HUES6 (cell line): ENCODE results near the gene MAP3K5.
"Not testable (repeated sequence)": the region's sequence is repeated elsewhere in the genome, so short reads cannot be mapped to it uniquely, and the experiment has no call there.

Source experiments
- H3K27ac ChIP-seq: 2 replicates; pipeline ENCODE4 v1.7.0; 2013; ENCODE audit warnings: low read depth, mild to moderate bottlenecking, low read length, inconsistent platforms
- H3K27me3 ChIP-seq: 2 replicates; pipeline ENCODE4 v1.6.1; 2013; ENCODE audit warnings: low read length; ENCODE audit not compliant: control insufficient read depth, insufficient read depth
- H3K36me3 ChIP-seq: 2 replicates; pipeline ENCODE4 v1.6.1; 2013; ENCODE audit warnings: low read length; ENCODE audit not compliant: control insufficient read depth, insufficient read depth
- H3K4me1 ChIP-seq: 2 replicates; pipeline ENCODE4 v1.6.1; 2013; ENCODE audit warnings: low read length; ENCODE audit not compliant: control insufficient read depth, insufficient read depth
- H3K4me3 ChIP-seq: 2 replicates; pipeline ENCODE4 v1.5.1; 2013; ENCODE audit warnings: low read depth, low read length
- H3K9ac ChIP-seq: one replicate; pipeline ENCODE4 v1.6.1; 2013; ENCODE audit warnings: mild to moderate bottlenecking, low read length
- H3K9me3 ChIP-seq: 2 replicates; pipeline ENCODE4 v1.6.1; 2013; ENCODE audit warnings: low read depth, low read length; ENCODE audit not compliant: control insufficient read depth, insufficient read depth

Gene MAP3K5

DNA sequence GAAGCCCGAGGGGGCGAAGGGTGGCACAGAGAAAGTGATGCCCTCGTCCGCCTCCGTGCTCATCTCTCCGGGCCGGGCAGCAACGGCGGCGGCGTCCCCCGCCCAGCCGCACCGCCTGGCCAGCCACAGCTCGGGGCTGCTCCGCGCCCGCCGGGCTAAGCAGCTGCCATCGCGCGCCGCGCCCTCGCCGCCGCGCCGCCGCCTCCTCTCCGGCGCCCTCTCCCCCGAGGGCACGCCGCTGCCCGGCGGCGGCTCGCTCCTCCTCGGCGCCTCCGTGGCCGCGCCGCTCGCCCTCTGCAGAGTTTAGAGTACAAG, 225 bp downstream of the MAP3K5 start:
- H3K36me3 ChIP-seq = no peaks in the 10 kb centered on the region
- no peak overlapping the region for H3K9ac ChIP-seq
- peak overlapping the region; percentile 83 for H3K4me3 ChIP-seq
- no peaks in the 10 kb centered on the region for H3K9me3 ChIP-seq
- H3K27ac ChIP-seq = no peak overlapping the region
- H3K4me1 ChIP-seq = 0 out of 2 replicates have a peak, but pooled peaks cover 7% of the 10 kb centered on the region
- H3K27me3 ChIP-seq = peaks cover 49% of the 10 kb centered on the region

DNA sequence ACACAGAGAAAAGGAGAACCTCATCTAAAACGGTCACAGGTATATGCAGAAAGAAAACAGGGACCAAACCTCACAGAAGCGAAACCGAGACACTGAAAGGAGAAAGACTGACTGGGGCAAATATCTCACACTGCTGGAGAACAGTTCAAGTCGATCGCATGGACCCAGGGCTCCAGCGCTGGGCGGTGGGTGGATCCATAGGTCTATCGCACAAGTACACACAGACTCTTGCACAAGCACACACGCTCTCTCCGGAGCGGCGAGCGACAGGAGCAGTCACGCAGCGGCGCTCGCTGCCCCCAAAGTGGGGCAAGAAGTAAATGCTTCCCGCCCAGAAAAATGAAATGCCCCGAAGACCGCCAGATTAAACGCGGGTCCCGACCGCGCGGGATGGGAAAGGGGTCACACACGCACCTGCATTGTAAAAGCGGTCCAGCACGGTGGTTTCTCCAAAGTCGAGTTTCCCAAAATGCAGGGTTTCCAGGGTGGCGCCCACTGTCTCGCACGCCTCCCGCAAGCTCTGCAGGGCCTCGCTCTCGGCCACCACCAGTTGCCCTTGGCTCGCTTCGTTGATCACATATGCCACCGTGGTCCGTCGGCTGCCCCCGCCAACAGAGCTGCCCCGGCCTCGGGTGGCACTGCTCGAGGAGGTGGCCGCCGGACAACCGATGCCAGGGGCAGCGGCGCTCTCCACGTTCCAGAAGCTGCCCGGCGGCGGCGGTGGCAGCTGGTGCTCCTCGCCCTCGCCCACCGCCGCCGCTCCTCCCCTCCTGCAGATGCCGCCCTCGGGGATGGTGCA, 782 bp downstream of the MAP3K5 start:
- Histone ChIP-seq H3K4me1 (0 out of 2 replicates have a peak, but pooled peaks cover 7% of the 10 kb centered on the region), H3K27ac (no peak overlapping the region), H3K9ac (no peak overlapping the region), H3K4me3 (peak overlapping the region; percentile 83), H3K9me3 (no peaks in the 10 kb centered on the region), H3K36me3 (no peaks in the 10 kb centered on the region), H3K27me3 (peaks cover 49% of the 10 kb centered on the region)

DNA sequence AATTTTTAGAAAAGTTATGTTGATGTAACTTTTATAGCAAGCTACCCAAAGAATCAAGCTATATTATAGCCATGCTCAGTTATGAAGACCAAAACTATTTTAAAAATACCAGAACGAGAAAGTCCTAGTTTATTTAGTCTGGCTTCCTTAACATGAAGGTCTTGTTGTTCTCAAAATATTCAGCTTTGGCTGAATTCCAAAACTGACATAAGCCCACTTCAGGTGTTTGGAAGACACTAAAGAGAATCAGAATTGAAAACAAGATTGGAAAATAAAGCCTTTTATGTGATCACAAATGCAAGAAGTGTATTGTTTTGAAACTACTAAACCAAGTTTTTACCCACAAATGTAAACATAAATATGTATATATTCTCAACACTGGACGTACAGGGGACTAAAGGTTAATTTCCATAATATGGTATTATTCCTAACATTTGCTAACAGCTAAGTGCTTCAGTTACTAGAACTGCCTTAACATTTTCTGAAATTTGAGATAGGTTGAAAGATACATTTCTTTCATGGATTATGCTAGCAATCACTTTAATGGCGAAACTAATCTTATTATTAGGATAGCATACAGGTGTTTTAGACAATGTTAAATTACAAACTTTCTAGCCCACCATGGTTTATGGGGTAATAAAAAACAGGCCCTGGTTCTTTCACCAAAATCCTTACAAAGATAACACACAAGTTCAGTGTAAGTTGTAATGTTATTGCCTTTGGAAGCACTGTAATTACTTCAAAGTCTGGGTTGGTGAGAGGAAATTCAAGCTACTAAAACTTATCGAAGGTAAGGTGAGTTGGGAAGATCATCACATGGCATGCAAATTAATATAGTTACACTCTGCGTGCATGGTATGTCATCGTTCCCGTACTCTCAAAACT, 1.6 kb downstream of the MAP3K5 start:
- Histone ChIP-seq H3K9me3 (no peaks in the 10 kb centered on the region), H3K36me3 (no peaks in the 10 kb centered on the region), H3K4me1 (0 out of 2 replicates have a peak, but pooled peaks cover 7% of the 10 kb centered on the region), H3K27me3 (peaks cover 49% of the 10 kb centered on the region), H3K9ac (no peak overlapping the region), H3K4me3 (peak overlapping the region; percentile 83), H3K27ac (no peak overlapping the region)

DNA sequence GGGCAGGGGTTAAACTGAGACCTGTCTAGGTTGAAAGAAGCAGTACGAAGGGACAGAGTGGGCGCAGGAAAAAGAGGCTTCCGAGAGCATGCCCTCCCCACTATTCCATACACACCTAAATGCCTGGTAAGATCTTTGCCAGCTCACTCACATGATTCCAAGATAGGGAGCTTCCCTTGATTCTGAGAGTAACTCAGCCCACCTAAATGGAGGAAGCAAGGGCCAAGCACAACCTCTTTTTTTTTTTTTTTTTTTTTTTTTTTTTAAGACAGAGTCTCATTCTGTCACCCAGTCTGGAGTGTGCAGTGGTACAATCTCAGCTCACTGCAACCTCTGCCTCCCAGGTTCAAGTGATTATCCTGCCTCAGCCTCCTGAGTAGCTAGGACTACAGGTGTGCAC, 2.8 kb downstream of the MAP3K5 start:
- H3K27ac ChIP-seq, H3K36me3 ChIP-seq, H3K4me3 ChIP-seq, H3K4me1 ChIP-seq, H3K9ac ChIP-seq, H3K9me3 ChIP-seq: not testable (repeated sequence)
- peaks cover 49% of the 10 kb centered on the region for H3K27me3 ChIP-seq

DNA sequence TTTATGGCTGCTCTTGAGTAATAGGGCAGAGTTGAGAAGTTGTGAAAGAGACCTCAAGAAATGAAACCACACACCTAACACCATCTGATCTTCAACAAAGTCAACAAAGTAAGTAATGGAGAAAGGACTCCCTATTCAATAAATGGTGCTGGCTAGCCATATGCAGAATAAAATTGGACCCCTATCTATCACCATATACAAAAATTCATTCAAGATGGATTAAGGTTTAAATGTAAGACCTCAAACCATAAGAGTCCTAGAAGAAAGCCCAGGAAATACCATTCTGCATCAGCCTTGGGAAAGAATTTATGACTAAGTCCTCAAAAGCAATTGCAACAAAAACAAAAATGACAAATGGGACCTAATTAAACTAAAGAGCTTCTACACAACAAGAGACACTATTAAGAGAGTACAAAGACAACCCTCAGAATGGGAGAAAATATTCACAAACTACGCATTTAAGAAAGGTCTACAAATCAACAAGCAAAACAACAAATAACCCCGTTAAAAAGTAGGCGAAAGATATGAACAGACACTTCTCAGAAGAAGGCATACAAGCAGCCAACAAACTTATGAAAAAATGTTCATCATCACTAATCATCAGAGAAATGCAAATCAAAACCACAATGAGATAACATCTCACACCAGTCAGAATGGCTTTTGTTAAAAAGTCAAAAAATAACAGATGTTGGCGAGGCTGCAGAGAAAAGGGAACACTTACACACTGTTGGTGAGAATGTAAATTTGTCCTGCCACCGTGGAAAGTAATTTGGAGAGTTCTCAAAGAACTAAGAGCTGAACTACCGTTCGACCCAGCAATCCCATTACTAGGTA, 4.0 kb downstream of the MAP3K5 start:
- Histone ChIP-seq H3K27me3 (peaks cover 42% of the 10 kb centered on the region), H3K27ac (no peak overlapping the region), H3K4me3 (no peak overlapping the region), H3K9me3 (no peaks in the 10 kb centered on the region), H3K36me3 (no peaks in the 10 kb centered on the region), H3K9ac (no peak overlapping the region), H3K4me1 (0 out of 2 replicates have a peak, but pooled peaks cover 5% of the 10 kb centered on the region)

DNA sequence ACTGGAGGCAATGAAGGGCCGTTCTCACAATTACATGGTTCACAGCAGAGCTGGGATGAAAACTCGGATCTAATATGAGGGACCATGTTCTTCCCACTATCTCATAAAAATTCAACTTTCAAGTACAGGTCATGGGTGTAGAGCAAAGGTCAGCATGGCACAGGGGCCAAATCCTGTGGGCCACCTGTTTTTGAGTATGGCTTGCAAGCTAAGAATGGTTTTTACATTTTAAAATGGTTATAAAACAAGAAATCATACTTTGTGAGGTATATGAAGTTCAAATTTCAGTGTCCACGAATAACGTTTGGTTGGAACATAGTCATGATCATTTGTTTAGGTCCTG, 4.6 kb downstream of the MAP3K5 start:
- H3K27ac ChIP-seq = no peak overlapping the region
- H3K4me3 ChIP-seq = no peak overlapping the region
- 0 out of 2 replicates have a peak, but pooled peaks cover 2% of the 10 kb centered on the region for H3K4me1 ChIP-seq

DNA sequence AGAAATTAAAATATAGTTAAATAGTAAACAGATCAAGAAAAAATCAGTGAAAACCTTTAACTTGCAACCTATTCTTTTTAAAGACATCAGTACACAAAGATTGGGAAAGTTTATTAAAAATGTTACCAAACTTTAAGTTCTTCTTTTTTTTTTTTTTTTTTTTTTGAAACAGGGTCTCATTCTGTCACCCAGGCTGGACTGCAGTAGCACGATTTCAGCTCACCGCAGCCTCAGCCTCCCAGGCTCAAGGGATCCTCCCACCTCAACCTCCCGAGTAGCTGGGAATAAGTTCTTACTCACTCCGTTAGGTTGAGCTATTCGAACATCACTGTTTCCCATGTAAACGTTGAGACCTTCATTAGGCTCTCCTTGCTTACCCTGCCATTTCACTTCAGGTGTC, 5.6 kb downstream of the MAP3K5 start:
- no peak overlapping the region for H3K9ac ChIP-seq
- H3K36me3 ChIP-seq = no peaks in the 10 kb centered on the region
- H3K4me3 ChIP-seq = no peak overlapping the region
- H3K27ac ChIP-seq = no peak overlapping the region
- no peaks in the 10 kb centered on the region for H3K9me3 ChIP-seq
- 0 out of 2 replicates have a peak, but pooled peaks cover 2% of the 10 kb centered on the region for H3K4me1 ChIP-seq
- H3K27me3 ChIP-seq = peaks cover 26% of the 10 kb centered on the region

More for the DNA sequence above, 4.6 kb downstream of the MAP3K5 start:
- Histone ChIP-seq H3K9ac (no peak overlapping the region), H3K27me3 (peaks cover 36% of the 10 kb centered on the region), H3K9me3 (no peaks in the 10 kb centered on the region), H3K36me3 (no peaks in the 10 kb centered on the region)

DNA sequence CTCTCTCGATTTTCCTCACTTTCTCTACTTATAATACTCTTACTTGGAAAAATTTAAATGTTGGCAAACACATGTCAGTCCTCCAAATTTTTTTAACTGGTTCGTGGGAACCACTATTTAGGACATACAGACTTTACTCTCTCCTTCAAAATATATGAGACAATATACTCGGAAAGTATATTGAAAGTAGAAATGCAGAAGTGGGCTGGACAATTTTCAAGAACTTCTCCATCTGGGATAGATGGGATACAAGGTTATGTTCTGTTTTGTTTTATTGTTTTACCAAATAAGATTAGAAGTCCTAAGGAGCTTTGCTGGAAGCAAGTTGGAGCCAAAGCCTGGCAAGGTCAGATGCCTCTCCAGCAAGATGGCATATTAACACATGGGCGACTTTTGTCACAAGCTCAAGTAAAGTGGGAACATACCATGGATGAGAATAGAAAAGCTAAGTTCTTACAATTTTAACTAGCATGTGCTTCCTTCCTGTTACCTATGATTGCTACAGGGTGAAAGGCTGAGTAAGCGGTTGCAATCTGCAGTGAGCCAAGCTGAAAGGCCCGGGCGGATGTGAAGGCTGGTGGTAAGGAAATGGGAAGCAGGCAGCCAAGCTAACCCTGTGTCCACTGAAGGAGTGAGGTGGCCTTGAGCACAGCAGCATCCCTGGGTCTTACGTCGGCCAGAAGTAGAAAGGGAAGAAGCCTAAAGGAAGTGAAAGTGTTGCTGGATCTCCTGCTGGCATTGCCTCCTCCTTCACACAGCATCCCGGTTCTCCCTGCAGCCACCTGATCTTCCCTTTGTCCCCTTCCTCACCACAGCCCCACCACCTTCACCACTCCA, 7.1 kb downstream of the MAP3K5 start:
- Histone ChIP-seq H3K36me3 (no peaks in the 10 kb centered on the region), H3K9ac (no peak overlapping the region), H3K9me3 (no peaks in the 10 kb centered on the region), H3K4me1 (no peaks in the 10 kb centered on the region), H3K27ac (no peak overlapping the region), H3K27me3 (peaks cover 11% of the 10 kb centered on the region), H3K4me3 (no peak overlapping the region)

DNA sequence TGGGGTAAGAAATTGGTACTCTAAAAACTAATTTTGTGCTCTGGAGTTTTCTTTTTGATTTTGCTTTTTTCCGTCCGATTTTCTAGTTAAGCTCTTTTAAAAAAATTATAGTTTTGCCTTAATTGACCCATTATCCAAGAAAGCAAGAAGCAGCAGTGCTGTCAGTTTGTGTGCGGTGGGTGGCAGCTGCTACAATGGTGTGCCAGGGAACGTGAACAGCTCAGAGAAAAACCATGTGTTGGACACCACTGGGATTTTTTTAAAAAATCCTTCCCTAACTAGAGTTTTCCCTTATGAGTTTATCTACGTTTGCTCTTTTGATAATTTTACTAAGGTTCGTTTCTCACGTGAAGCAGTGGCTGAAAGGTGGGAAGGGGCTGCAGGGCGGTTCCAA, 8.0 kb downstream of the MAP3K5 start:
- no peak overlapping the region for H3K9ac ChIP-seq
- peaks cover 2% of the 10 kb centered on the region for H3K27me3 ChIP-seq
- no peaks in the 10 kb centered on the region for H3K36me3 ChIP-seq
- H3K27ac ChIP-seq = no peak overlapping the region
- no peak overlapping the region for H3K4me3 ChIP-seq
- H3K4me1 ChIP-seq = no peaks in the 10 kb centered on the region
- H3K9me3 ChIP-seq = no peaks in the 10 kb centered on the region
